Naive B cell (primary cell): ENCODE data around the gene GLYATL1. TPM values are rescaled to one million over a fixed set of nuclear protein-coding genes. Genes with fewer than 3 reads are reported as not detected.
"Not testable (repeated sequence)": the region's sequence is repeated elsewhere in the genome, so short reads cannot be mapped to it uniquely, and the experiment has no call there.

Source experiments
- ATAC-seq, 2 donors: fragments of 150-1000 bp; cut with Tn5 transposase; 2 replicates each; pipeline ENCODE4 v1.10.0; 2021; ENCODE audit warnings: low read depth in 2 of 2, mild to moderate bottlenecking in 2 of 2, moderate library complexity in 2 of 2
- DNase-seq: peaks from one replicate; pipeline ENCODE4 v3.0.0; 2022
- H3K27ac Mint-ChIP-seq, 6 donors: one replicate each; pipeline ENCODE4 v1.8.0; 2020 to 2022; ENCODE audit warnings: mild to moderate bottlenecking in 6 of 6, mixed read lengths in 6 of 6, moderate library complexity in 5 of 6, inconsistent platforms in 2 of 6
- H3K27me3 Mint-ChIP-seq, 3 donors: one replicate each; pipeline ENCODE4 v1.8.0; 2021 to 2022; ENCODE audit warnings: mixed read lengths in 3 of 3, mild to moderate bottlenecking in 1 of 3
- H3K36me3 Mint-ChIP-seq, 2 donors: one replicate each; pipeline ENCODE4 v1.8.0; 2020 to 2022; ENCODE audit warnings: mixed read lengths in 2 of 2, inconsistent platforms in 1 of 2, mild to moderate bottlenecking in 1 of 2
- H3K4me1 Mint-ChIP-seq, 3 donors: one replicate each; pipeline ENCODE4 v1.8.0; 2020 to 2022; ENCODE audit warnings: mixed read lengths in 3 of 3, inconsistent platforms in 1 of 3, mild to moderate bottlenecking in 1 of 3, moderate library complexity in 1 of 3
- H3K4me3 Mint-ChIP-seq, 8 donors: one replicate each; pipeline ENCODE4 v1.8.0; 2020 to 2022; ENCODE audit warnings: mild to moderate bottlenecking in 8 of 8, mixed read lengths in 8 of 8, moderate library complexity in 8 of 8, inconsistent platforms in 2 of 8
- H3K9me3 Mint-ChIP-seq, 7 donors: one replicate each; pipeline ENCODE4 v1.8.0; 2020 to 2022; ENCODE audit warnings: mixed read lengths in 7 of 7, mild to moderate bottlenecking in 5 of 7, inconsistent platforms in 2 of 7, moderate library complexity in 1 of 7
- polyA plus RNA-seq, 6 donors: library from polyadenylated mRNA; unstranded; fragments of 300-500 nt; fragmentation: Illumina TruSeq; gene quantifications; one replicate each; pipeline ENCODE4 v1.2.3, GENCODE V29; 2021; ENCODE audit warnings: low read depth in 6 of 6

The GLYATL1 gene
- polyA plus RNA-seq, 6 donors from 2014 or later: 0.15 to 0.79 (median 0.31) TPM; not detected in 1

DNA sequence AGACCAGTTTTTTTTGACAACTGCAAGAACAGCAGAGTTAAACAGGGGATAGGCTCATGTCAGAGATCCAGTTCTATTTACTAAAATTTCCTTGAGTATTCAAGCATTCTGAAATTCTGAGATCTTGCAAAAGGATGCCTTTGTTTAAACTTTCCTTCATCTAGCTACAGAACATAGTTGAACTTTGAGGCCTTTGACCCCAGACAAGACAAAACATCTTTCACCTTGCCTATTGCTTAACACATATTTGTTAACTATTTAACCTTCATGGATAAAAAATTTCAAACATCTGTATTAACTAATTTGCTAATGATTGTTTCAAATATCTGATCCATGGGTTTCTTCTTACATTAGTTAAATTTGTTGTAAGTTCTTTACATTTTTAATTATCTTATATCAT, 38.2 kb downstream of the GLYATL1 start:
- Mint-ChIP-seq H3K9me3 (peaks cover 0 to 14% (median 5%) of the 10 kb centered on the region in 7 donors), H3K36me3 (peaks cover 20 to 22% of the 10 kb centered on the region in 2 donors), H3K27me3 (no peaks in the 10 kb centered on the region), H3K27ac (no peak overlapping the region), H3K4me1 (peaks cover 12 to 20% (median 12%) of the 10 kb centered on the region in 3 donors), H3K4me3 (no peak overlapping the region)
- DNase-seq (no peak), ATAC-seq (no peak)

DNA sequence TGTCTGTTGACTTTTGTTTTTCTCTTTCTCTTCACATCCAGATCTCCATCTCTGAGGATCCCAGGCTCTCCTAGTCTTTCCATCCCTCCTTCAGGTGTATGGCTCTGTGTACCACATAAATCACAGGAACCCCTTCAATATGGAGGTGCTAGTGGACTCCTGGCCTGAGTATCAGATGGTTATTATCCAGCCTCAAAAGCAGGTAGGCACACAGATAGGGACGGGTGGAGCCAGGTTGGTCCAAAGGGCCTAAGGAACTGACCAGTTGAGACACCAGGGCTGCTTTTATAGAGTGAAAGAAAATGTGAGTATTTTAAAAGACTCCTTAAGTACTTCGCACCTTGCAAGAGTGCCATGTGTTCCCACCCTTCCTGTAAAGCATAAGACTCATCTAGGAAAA, 39.9 kb downstream of the GLYATL1 start:
- ATAC-seq: no peak
- Mint-ChIP-seq H3K4me3 (peak overlapping the region in 1 of 8 donors; percentile 2), H3K4me1 (peaks cover 12 to 16% (median 12%) of the 10 kb centered on the region in 3 donors), H3K36me3 (peaks cover 7 to 11% of the 10 kb centered on the region in 2 donors), H3K27ac (peak overlapping the region in 1 of 6 donors; percentile 1), H3K9me3 (peaks cover 0 to 6% (median 2%) of the 10 kb centered on the region in 7 donors), H3K27me3 (no peaks in the 10 kb centered on the region)
- no peak for DNase-seq

DNA sequence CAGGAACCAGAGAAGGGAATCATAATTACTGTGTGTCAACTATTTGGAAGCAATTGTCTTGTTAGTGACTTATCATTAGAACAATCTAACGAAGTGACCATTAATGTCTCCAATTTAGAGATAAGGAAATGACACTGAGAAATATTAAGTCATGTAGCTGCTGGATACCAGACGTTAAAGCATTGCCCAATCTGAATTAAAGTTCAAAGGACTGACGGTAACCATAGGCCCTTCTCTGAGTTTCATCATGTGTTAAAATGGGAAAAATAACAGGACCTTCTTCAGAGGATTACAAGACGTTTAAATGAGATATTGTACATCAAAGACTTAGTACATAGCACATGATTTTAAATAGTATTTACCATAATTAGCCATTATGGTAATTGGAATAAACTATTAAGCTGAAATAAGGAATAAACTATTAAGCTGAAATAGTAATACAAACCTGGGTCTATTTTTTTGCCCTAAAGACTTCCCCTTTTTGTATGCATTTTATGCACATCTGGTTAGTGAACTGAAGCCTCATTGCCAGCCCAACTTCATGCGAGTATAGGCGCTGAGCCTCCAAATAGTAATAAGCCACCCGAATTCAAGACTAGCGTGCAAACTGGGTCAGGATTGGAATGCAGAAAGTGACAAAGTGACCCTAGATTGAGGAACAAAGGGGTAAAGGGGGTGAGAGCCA, 41.0 kb downstream of the GLYATL1 start:
- H3K4me3 Mint-ChIP-seq: no peak overlapping the region
- DNase-seq: no peak
- H3K27ac Mint-ChIP-seq: peak overlapping the region in 1 of 6 donors; percentile 38
- peaks cover 12 to 16% (median 12%) of the 10 kb centered on the region in 3 donors for H3K4me1 Mint-ChIP-seq
- H3K27me3 Mint-ChIP-seq: no peaks in the 10 kb centered on the region
- peaks cover 7 to 11% of the 10 kb centered on the region in 2 donors for H3K36me3 Mint-ChIP-seq
- H3K9me3 Mint-ChIP-seq: peaks cover 0 to 13% (median 10%) of the 10 kb centered on the region in 7 donors
- peak; percentile 48 to 74 for ATAC-seq

DNA sequence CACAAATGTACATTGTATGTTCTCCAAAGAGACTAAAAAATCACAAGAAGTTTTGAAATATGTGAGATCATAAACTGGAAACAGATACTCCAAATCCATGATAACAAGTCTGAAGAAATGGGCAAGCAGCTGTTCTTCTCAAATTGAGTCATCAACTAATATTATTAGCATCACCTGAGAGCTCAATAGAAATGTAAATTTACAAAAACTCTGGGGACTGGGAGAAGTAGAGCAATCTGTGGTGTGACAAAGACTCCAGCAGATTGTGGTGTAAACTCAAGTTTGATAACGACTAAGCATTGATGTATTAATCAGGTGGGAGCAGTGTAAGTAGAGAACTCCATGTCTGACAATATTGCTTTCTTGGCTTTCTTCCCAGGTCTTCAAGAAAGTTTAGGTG, 53.2 kb downstream of the GLYATL1 start:
- peaks cover 9 to 16% (median 16%) of the 10 kb centered on the region in 3 donors for H3K4me1 Mint-ChIP-seq
- H3K27ac Mint-ChIP-seq: peak overlapping the region in 1 of 6 donors; percentile 16
- H3K9me3 Mint-ChIP-seq: peaks cover 0 to 2% (median 0%) of the 10 kb centered on the region in 7 donors
- no peak overlapping the region for H3K4me3 Mint-ChIP-seq
- DNase-seq (no peak), ATAC-seq (no peak)
- peaks cover 21 to 22% of the 10 kb centered on the region in 2 donors for H3K36me3 Mint-ChIP-seq
- H3K27me3 Mint-ChIP-seq: no peaks in the 10 kb centered on the region

DNA sequence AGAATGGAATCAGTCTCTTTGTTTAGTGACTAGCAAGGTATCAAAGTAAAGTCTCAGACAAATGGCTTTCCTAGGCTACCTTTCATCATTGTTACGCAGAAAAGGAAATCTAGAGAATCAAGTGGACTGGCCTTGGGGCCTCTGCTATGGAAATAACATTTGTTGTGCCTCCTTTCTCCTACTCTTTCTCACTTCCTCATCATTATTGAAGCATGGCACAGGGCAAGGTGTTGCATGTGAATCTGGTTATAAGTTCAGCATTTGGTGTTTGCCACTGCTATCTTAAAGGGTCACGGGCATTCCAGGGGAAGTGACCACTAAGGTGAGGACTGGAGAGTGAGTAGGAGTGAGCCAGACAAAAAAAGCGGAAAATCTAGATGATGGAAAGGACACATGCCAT, 54.9 kb downstream of the GLYATL1 start:
- peaks cover 14 to 26% (median 19%) of the 10 kb centered on the region in 3 donors for H3K4me1 Mint-ChIP-seq
- H3K27me3 Mint-ChIP-seq: no peaks in the 10 kb centered on the region
- DNase-seq: no peak
- peak overlapping the region in 2 of 6 donors; percentile 10 to 71 for H3K27ac Mint-ChIP-seq
- no peak overlapping the region for H3K4me3 Mint-ChIP-seq
- H3K36me3 Mint-ChIP-seq: peaks cover 14 to 22% of the 10 kb centered on the region in 2 donors
- H3K9me3 Mint-ChIP-seq: no peaks in the 10 kb centered on the region
- peak in 1 of 2 donors; percentile 53 for ATAC-seq

GRCh38 chr11:58998480-58999290, 59.4 kb downstream of the GLYATL1 start:
- Mint-ChIP-seq H3K36me3 (peaks cover 0 to 12% of the 10 kb centered on the region in 2 donors), H3K4me3 (peak overlapping the region in 3 of 8 donors; percentile 2 to 37 (median 21)), H3K9me3 (no peaks in the 10 kb centered on the region), H3K4me1 (peaks cover 17 to 33% (median 19%) of the 10 kb centered on the region in 3 donors), H3K27ac (peak overlapping the region in 5 of 6 donors; percentile 2 to 57 (median 7)), H3K27me3 (no peaks in the 10 kb centered on the region)
- DNase-seq: no peak
- peak; percentile 30 to 32 for ATAC-seq

- ATAC-seq: peak; percentile 100
- Mint-ChIP-seq H3K36me3 (peaks cover 0 to 12% of the 10 kb centered on the region in 2 donors), H3K4me3 (peak overlapping the region in 4 of 8 donors; percentile 2 to 21 (median 2)), H3K4me1 (peaks cover 12 to 27% (median 13%) of the 10 kb centered on the region in 3 donors), H3K9me3 (no peaks in the 10 kb centered on the region), H3K27ac (peak overlapping the region in 5 of 6 donors; percentile 2 to 57 (median 7)), H3K27me3 (no peaks in the 10 kb centered on the region)
- DNase-seq: peak; percentile 47
These were observed 60.0 kb downstream of the GLYATL1 start for GRCh38 chr11:58999291-58999680.

- H3K4me1 Mint-ChIP-seq: peaks cover 8 to 20% (median 10%) of the 10 kb centered on the region in 3 donors
- DNase-seq: no peak
- ATAC-seq: no peak
- no peak overlapping the region for H3K27ac Mint-ChIP-seq
- H3K9me3 Mint-ChIP-seq: no peaks in the 10 kb centered on the region
- no peak overlapping the region for H3K4me3 Mint-ChIP-seq
- H3K27me3 Mint-ChIP-seq: no peaks in the 10 kb centered on the region
- H3K36me3 Mint-ChIP-seq: peaks cover 0 to 12% of the 10 kb centered on the region in 2 donors
These were observed 60.7 kb downstream of the GLYATL1 start for GRCh38 chr11:59000003-59000402.

DNA sequence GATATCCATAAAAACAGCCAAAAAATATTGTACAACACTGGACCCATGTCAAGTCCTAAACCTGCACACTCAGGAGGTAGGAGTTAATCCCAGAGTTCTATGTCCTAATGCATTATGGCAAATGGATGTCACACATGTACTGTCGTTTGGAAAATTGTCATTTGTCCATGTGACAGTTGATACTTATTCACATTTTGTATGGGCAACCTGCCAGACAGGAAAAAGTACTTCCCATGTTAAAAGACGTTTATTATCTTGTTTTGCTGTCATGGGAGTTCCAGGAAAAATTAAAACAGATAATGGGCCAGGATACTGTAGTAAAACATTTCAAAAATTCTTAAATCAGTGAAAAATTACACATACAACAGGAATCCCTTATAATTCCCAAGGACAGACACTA, 62.7 kb downstream of the GLYATL1 start:
- H3K4me3 Mint-ChIP-seq, H3K9me3 Mint-ChIP-seq, ATAC-seq, DNase-seq, H3K27me3 Mint-ChIP-seq: not testable (repeated sequence)
- Mint-ChIP-seq H3K36me3 (peaks cover 4 to 12% of the 10 kb centered on the region in 2 donors), H3K27ac (peak overlapping the region in 1 of 6 donors; percentile 47), H3K4me1 (peaks cover 8 to 18% (median 14%) of the 10 kb centered on the region in 3 donors)

Other genes with a start within 250 kb of the GLYATL1 start
- not detected for gene GLYAT, start 207.5 kb upstream of the GLYATL1 start, polyA plus RNA-seq
- under 1 TPM in 1 of 6 donors, not detected in 5; 0.18 TPM for gene GLYATL2, start 94.8 kb upstream of the GLYATL1 start, polyA plus RNA-seq
- gene GLYATL1B, start 146.8 kb downstream of the GLYATL1 start, polyA plus RNA-seq: 1 to 10 TPM in 4 of 6 donors, under 1 TPM in 1, not detected in 1; 0.52 to 2.4 (median 1.6) TPM
- 10 to 100 TPM in 5 of 6 donors, 1 to 10 TPM in 1; 9.4 to 69.2 (median 10.4) TPM for gene FAM111B, start 167.7 kb downstream of the GLYATL1 start, polyA plus RNA-seq
- 10 to 100 TPM; 32.9 to 61.6 (median 44.7) TPM for gene FAM111A, start 203.4 kb downstream of the GLYATL1 start, polyA plus RNA-seq
- gene DTX4, start 232.6 kb downstream of the GLYATL1 start, polyA plus RNA-seq: 10 to 100 TPM in 5 of 6 donors, 1 to 10 TPM in 1; 7.1 to 21.0 (median 12.9) TPM